Kidney (tissue), 14 donors: Measurements from ENCODE around the gene VOPP1. TPM values are rescaled to one million over a fixed set of nuclear protein-coding genes. Genes with fewer than 3 reads are reported as not detected.

Source experiments
- DNase-seq, 5 donors: peaks; one replicate each; pipeline ENCODE4 v3.0.0-alpha.2; 2013 to 2020
- FAIRE-seq: peaks from 2 replicates; lab custom pipeline; 2012; peaks lifted over from hg19 to GRCh38; lab: Jason Lieb, UNC
- H3K27ac ChIP-seq, 2 donors: one replicate each; pipeline ENCODE4 v1.7.0; 2013; ENCODE audit warnings: low read depth in 2 of 2, low read length in 2 of 2, inconsistent platforms in 1 of 2
- H3K27me3 ChIP-seq: one replicate; pipeline ENCODE4 v1.7.1; 2013; ENCODE audit warnings: low read length, inconsistent platforms; ENCODE audit not compliant: control insufficient read depth, insufficient read depth
- H3K36me3 ChIP-seq, 3 donors: one replicate each; pipeline versions ENCODE4 v1.7.0 to v1.7.1; 2013; ENCODE audit warnings: low read length in 3 of 3, control low read depth in 1 of 3, inconsistent platforms in 1 of 3; ENCODE audit not compliant: insufficient read depth in 3 of 3, control insufficient read depth in 2 of 3
- H3K4me1 ChIP-seq, 3 donors: one replicate each; pipeline versions ENCODE4 v1.7.0 to v1.7.1; 2013; ENCODE audit warnings: low read length in 3 of 3, inconsistent platforms in 1 of 3, low read depth in 1 of 3; ENCODE audit not compliant: control insufficient read depth in 2 of 3, insufficient read depth in 2 of 3
- H3K4me3 ChIP-seq, 3 donors: one replicate each; pipeline versions ENCODE4 v1.7.0 to v1.8.1; 2013; ENCODE audit warnings: low read length in 3 of 3, control low read depth in 1 of 3, inconsistent platforms in 1 of 3
- H3K9ac ChIP-seq, 3 donors: one replicate each; pipeline versions ENCODE4 v1.7.0 to v1.7.1; 2013; ENCODE audit warnings: low read length in 3 of 3, control low read depth in 1 of 3, inconsistent platforms in 1 of 3
- H3K9me3 ChIP-seq, 3 donors: one replicate each; pipeline versions ENCODE4 v1.7.0 to v1.7.1; 2013; ENCODE audit warnings: low read length in 3 of 3, control low read depth in 1 of 3, inconsistent platforms in 1 of 3; ENCODE audit not compliant: control insufficient read depth in 2 of 3, insufficient read depth in 1 of 3
- intact Hi-C: fragments of 100-400 bp; cut with DNase I; formaldehyde crosslinking; loops from one replicate; pipeline ENCODE4 v1.11.1; 2022
- polyA plus RNA-seq: library from polyadenylated mRNA; stranded (reverse); fragments of 350-450 nt; fragmentation: Illumina TruSeq; extraction: RNeasy Lipid Tissue Mini Kit (QIAGEN cat#74804); gene quantifications from one replicate; pipeline ENCODE4 v1.2.3, GENCODE V29; 2014; ENCODE audit warnings: low read depth, low replicate concordance; ENCODE audit not compliant: insufficient read depth
- total RNA-seq: library from RNA; stranded (reverse); fragmentation: NEBNext Ultra II Directional; extraction: Animal tissue kit (Norgen Biotek cat#: 25700); gene quantifications from one replicate; pipeline ENCODE4 v1.2.1, GENCODE V29; 2021
- TF ChIP-seq, protein P1 (sequence below): IDR thresholded peaks from 3 replicates; pipeline ENCODE4 v1.5.1; 2012; ENCODE audit warnings: mild to moderate bottlenecking, moderate library complexity, borderline replicate concordance; ENCODE audit not compliant: insufficient read depth; ENCODE audit errors: extremely low read depth
- donor health status: control.
- donor health status: control.
- donor health status: control.
- donor health status: control.
- donor health status: control.
- donor health status: DM: yes; HTN: yes; CAD: no.
- donor health status: Normal renal cell carcinoma (clear cell type).

The VOPP1 gene
- total and polyA plus RNA-seq, 2 donors from 2014 or later = 47.3 to 98.7 TPM

DNA sequence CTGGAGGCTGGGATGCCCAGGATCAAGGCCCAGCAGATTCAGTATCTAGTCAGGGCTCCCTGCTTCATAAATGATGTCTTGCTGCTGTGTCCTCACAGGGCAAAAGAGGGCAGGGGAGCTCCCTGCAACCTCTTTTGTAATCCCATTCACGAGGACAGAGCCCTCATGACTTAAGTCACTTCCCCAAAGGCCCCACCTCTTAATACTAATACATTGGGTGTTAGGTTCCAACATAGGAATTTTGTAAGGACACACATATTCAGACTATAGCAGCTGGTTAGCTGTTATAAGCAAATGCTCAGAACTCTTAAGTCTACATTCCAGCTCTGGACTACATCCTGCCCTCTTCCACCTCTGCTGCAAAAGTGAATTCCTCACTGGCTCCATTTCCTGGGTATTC is 63.0 kb downstream of the VOPP1 start:
- no peak overlapping the region for H3K9ac ChIP-seq
- H3K4me3 ChIP-seq = no peak overlapping the region
- no peaks in the 10 kb centered on the region for H3K36me3 ChIP-seq
- TF ChIP-seq, protein P1, sequence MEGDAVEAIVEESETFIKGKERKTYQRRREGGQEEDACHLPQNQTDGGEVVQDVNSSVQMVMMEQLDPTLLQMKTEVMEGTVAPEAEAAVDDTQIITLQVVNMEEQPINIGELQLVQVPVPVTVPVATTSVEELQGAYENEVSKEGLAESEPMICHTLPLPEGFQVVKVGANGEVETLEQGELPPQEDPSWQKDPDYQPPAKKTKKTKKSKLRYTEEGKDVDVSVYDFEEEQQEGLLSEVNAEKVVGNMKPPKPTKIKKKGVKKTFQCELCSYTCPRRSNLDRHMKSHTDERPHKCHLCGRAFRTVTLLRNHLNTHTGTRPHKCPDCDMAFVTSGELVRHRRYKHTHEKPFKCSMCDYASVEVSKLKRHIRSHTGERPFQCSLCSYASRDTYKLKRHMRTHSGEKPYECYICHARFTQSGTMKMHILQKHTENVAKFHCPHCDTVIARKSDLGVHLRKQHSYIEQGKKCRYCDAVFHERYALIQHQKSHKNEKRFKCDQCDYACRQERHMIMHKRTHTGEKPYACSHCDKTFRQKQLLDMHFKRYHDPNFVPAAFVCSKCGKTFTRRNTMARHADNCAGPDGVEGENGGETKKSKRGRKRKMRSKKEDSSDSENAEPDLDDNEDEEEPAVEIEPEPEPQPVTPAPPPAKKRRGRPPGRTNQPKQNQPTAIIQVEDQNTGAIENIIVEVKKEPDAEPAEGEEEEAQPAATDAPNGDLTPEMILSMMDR = no peak
- no peaks in the 10 kb centered on the region for H3K9me3 ChIP-seq
- no peak for DNase-seq
- H3K4me1 ChIP-seq = no peaks in the 10 kb centered on the region
- intact Hi-C loops = no loop called here
- H3K27ac ChIP-seq = no peak overlapping the region
- FAIRE-seq = no peak
- H3K27me3 ChIP-seq = no peaks in the 10 kb centered on the region

- no peak overlapping the region for H3K4me3 ChIP-seq
- TF ChIP-seq, protein P1 = no peak
- no peak for DNase-seq
- H3K27me3 ChIP-seq = no peaks in the 10 kb centered on the region
- H3K4me1 ChIP-seq = no peaks in the 10 kb centered on the region
- no peaks in the 10 kb centered on the region for H3K36me3 ChIP-seq
- intact Hi-C loops = no loop called here
- no peak overlapping the region for H3K27ac ChIP-seq
- H3K9ac ChIP-seq = no peak overlapping the region
- H3K9me3 ChIP-seq = no peaks in the 10 kb centered on the region
- FAIRE-seq = no peak
These were observed 63.9 kb downstream of the VOPP1 start for GRCh38 chr7:55508221-55509011.

GRCh38 chr7:55507743-55508142 is 64.6 kb downstream of the VOPP1 start:
- no peak for FAIRE-seq
- H3K27ac ChIP-seq = no peak overlapping the region

More at GRCh38 chr7:55507743-55508142, 64.6 kb downstream of the VOPP1 start:
- no peak overlapping the region for H3K4me3 ChIP-seq
- no peaks in the 10 kb centered on the region for H3K9me3 ChIP-seq
- H3K4me1 ChIP-seq = no peaks in the 10 kb centered on the region
- intact Hi-C loops = no loop called here
- H3K36me3 ChIP-seq = no peaks in the 10 kb centered on the region
- no peaks in the 10 kb centered on the region for H3K27me3 ChIP-seq
- TF ChIP-seq, protein P1 = no peak
- H3K9ac ChIP-seq = no peak overlapping the region
- no peak for DNase-seq
